Measurements from ENCODE around the gene CAMTA1.

DNA sequence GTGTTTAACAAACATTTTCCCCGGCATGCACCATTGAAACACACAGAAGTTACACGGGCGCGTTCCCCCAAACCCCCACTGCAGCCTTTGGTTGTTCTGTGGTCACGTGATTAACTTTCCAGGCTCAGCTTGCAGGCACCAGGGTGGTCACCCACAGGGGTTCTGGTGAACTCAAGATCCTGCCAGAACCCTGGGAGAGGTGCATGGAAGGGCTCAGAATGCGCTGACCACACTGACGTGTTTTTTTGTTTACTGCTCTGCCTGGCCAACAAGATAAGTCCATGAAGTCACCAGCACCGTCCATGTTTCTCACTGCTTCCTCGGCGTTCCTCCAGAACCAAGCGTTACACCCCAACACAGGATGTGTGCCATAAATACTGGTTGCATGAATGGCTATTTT is 756.4 kb downstream of the CAMTA1 start:
- TF ChIP-seq, protein P1, sequence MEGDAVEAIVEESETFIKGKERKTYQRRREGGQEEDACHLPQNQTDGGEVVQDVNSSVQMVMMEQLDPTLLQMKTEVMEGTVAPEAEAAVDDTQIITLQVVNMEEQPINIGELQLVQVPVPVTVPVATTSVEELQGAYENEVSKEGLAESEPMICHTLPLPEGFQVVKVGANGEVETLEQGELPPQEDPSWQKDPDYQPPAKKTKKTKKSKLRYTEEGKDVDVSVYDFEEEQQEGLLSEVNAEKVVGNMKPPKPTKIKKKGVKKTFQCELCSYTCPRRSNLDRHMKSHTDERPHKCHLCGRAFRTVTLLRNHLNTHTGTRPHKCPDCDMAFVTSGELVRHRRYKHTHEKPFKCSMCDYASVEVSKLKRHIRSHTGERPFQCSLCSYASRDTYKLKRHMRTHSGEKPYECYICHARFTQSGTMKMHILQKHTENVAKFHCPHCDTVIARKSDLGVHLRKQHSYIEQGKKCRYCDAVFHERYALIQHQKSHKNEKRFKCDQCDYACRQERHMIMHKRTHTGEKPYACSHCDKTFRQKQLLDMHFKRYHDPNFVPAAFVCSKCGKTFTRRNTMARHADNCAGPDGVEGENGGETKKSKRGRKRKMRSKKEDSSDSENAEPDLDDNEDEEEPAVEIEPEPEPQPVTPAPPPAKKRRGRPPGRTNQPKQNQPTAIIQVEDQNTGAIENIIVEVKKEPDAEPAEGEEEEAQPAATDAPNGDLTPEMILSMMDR (conservative IDR thresholded peaks at IDR 0.05; ENCODE audit: low read depth, low read length) = no peak
- no peak for TF ChIP-seq EZH2 (IDR thresholded peaks at IDR 0.05; ENCODE audit: borderline replicate concordance, low read depth, low read length, poor library complexity, severe bottlenecking)

Data from A673 (cell line).